HepG2 (cell line): ENCODE data around the gene TMEM107. TPM values are rescaled to one million over a fixed set of nuclear protein-coding genes. Genes with fewer than 3 reads are reported as not detected.

Source experiments
- BCL6 ChIP-seq: IDR thresholded peaks from 2 replicates; pipeline ENCODE4 v1.6.1; 2016; ENCODE audit warnings: missing genetic modification reagents, missing compliant biosample characterization
- CSRNP1 ChIP-seq: sonication (generic); formaldehyde crosslinking; IDR thresholded peaks from 2 replicates; pipeline ENCODE4 v1.8.1; 2023; ENCODE audit warnings: mild to moderate bottlenecking, missing genetic modification reagents
- GABPA ChIP-seq, 2 experiments: IDR thresholded peaks; 2 replicates each; pipeline ENCODE4 v1.6.1; 2011 to 2016; ENCODE audit warnings: low read depth in 2 of 2, low read length in 1 of 2, missing biosample characterization in 1 of 2, missing genetic modification characterization in 1 of 2
- ISX ChIP-seq: sonication (generic); formaldehyde crosslinking; conservative IDR thresholded peaks from 2 replicates; pipeline ENCODE4 v1.5.0; 2020; ENCODE audit warnings: missing genetic modification reagents
- KAT2B ChIP-seq: fragments of 150-350 bp; IDR thresholded peaks from 2 replicates; pipeline ENCODE4 v1.6.1; 2014; ENCODE audit warnings: low read depth, low read length, borderline replicate concordance
- MIER2 ChIP-seq: IDR thresholded peaks from 2 replicates; pipeline ENCODE4 v1.6.1; 2016; ENCODE audit warnings: missing biosample characterization, missing genetic modification reagents
- PCBP1 ChIP-seq: fragments of 200-400 bp; formaldehyde crosslinking; IDR thresholded peaks from 2 replicates; pipeline ENCODE4 v1.6.1; 2017; ENCODE audit warnings: mild to moderate bottlenecking, low read depth, low read length, borderline replicate concordance
- PPARG ChIP-seq: conservative IDR thresholded peaks from 2 replicates; pipeline ENCODE4 v1.6.1; 2016; ENCODE audit warnings: missing biosample characterization, missing genetic modification reagents
- SAFB2 ChIP-seq: sonication (generic); formaldehyde crosslinking; IDR thresholded peaks from 2 replicates; pipeline ENCODE4 v1.5.1; 2020; ENCODE audit warnings: missing genetic modification reagents, low read depth, mild to moderate bottlenecking, borderline replicate concordance
- WIZ ChIP-seq: sonication (generic); formaldehyde crosslinking; IDR thresholded peaks from 2 replicates; pipeline ENCODE4 v1.5.1; 2020; ENCODE audit warnings: mild to moderate bottlenecking, missing genetic modification reagents
- ZBTB37 ChIP-seq: sonication (generic); formaldehyde crosslinking; IDR thresholded peaks from 2 replicates; pipeline ENCODE4 v1.4.0; 2020; ENCODE audit warnings: mild to moderate bottlenecking, missing genetic modification reagents
- ZC3H13 ChIP-seq: sonication (generic); formaldehyde crosslinking; IDR thresholded peaks from 2 replicates; pipeline ENCODE4 v1.8.1; 2023; ENCODE audit warnings: mild to moderate bottlenecking, missing genetic modification reagents, moderate library complexity
- ZFP1 ChIP-seq: IDR thresholded peaks from 2 replicates; pipeline ENCODE4 v1.6.1; 2016
- ZNF253 ChIP-seq: sonication (generic); formaldehyde crosslinking; IDR thresholded peaks from 2 replicates; pipeline ENCODE4 v1.8.0; 2022; ENCODE audit warnings: mild to moderate bottlenecking, missing genetic modification reagents, borderline replicate concordance
- ZNF34 ChIP-seq: sonication (generic); formaldehyde crosslinking; IDR thresholded peaks from 2 replicates; pipeline ENCODE4 v1.4.0; 2020; ENCODE audit warnings: mild to moderate bottlenecking, missing genetic modification reagents, borderline replicate concordance
- ZNF615 ChIP-seq: sonication (generic); formaldehyde crosslinking; IDR thresholded peaks from 2 replicates; pipeline ENCODE4 v1.5.0; 2020; ENCODE audit warnings: mild to moderate bottlenecking, missing genetic modification reagents, borderline replicate concordance
- ZNF768 ChIP-seq: sonication (generic); formaldehyde crosslinking; IDR thresholded peaks from 2 replicates; pipeline ENCODE4 v1.4.0; 2020; ENCODE audit warnings: missing genetic modification reagents
- ZSCAN12 ChIP-seq: sonication (generic); formaldehyde crosslinking; IDR thresholded peaks from 2 replicates; pipeline ENCODE4 v1.9.0; 2021; ENCODE audit warnings: mild to moderate bottlenecking, missing genetic modification reagents
- polyA plus RNA-seq, 8 experiments: library from polyadenylated mRNA; depleted of rRNA in 3 of 8; stranded (reverse) in 7 of 8; unstranded in 1 of 8; fragments of >200 nt; fragmentation: Illumina TruSeq in 4 of 8; extraction: Trizol in 4 of 8; gene quantifications; 2 replicates each; pipeline versions ENCODE4 v1.2.1 to v1.2.3, GENCODE V29; 2011 to 2016; ENCODE audit warnings: low read depth in 4 of 8, missing spikeins in 1 of 8, mixed read lengths in 1 of 8; ENCODE audit not compliant: insufficient read depth in 1 of 8
- total RNA-seq, 5 experiments: library from RNA; depleted of rRNA; stranded (reverse); fragments of >200 nt; fragmentation: Illumina TruSeq; extraction: Trizol; gene quantifications; 2 replicates each; pipeline ENCODE4 v1.2.3, GENCODE V29; 2016; ENCODE audit warnings: low read depth in 1 of 5
- TF ChIP-seq, protein P1 (sequence below): sonication (generic); formaldehyde crosslinking; IDR thresholded peaks from 2 replicates; pipeline ENCODE4 v1.8.1; 2023; ENCODE audit warnings: missing genetic modification reagents, inconsistent platforms, borderline replicate concordance
- TF ChIP-seq, protein P2 (sequence below): sonication (generic); formaldehyde crosslinking; IDR thresholded peaks from 2 replicates; pipeline ENCODE4 v1.9.0; 2021; ENCODE audit warnings: missing genetic modification reagents, mild to moderate bottlenecking, borderline replicate concordance
- TF ChIP-seq, protein P3 (sequence below): sonication (generic); IDR thresholded peaks from 2 replicates; pipeline ENCODE4 v1.6.1; 2016; ENCODE audit warnings: low read depth, borderline replicate concordance

TMEM107 gene
- total and polyA plus RNA-seq, 2 of the 13 experiments (the other 11 are each of a cell fraction or from before 2014, with no cell fraction given), result 7.2 to 15.3 TPM

GRCh38 chr17:8221663-8222379 is 45.6 kb upstream of the TMEM107 start (continued):
- TF ChIP-seq ZBTB37 (CRISPR knock-in tag) (no peak), CSRNP1 (no peak), PPARG (CRISPR knock-in tag) (peak; percentile 29; the same call in 1 of the 2 replicates), ZNF253 (CRISPR knock-in tag) (no peak), PCBP1 (no peak), SAFB2 (no peak), ZSCAN12 (0 out of 2 replicates have a peak, but pooled peaks have one; percentile 45), ZC3H13 (CRISPR knock-in tag) (no peak), ZNF768 (CRISPR knock-in tag) (no peak), ZNF615 (CRISPR knock-in tag) (no peak), ZFP1 (0 out of 2 replicates have a peak, but pooled peaks have one; percentile 46), ISX (CRISPR knock-in tag) (0 out of 2 replicates have a peak, but pooled peaks have one; percentile 26), BCL6 (0 out of 2 replicates have a peak, but pooled peaks have one; percentile 31), WIZ (CRISPR knock-in tag) (no peak), KAT2B (no peak), GABPA (IDR thresholded peaks at IDR 0.05; ENCODE audit: low read depth, low read length) (no peak), GABPA (CRISPR knock-in tag; IDR thresholded peaks at IDR 0.05; ENCODE audit: low read depth) (no peak), ZNF34 (CRISPR knock-in tag) (no peak), MIER2 (CRISPR knock-in tag) (no peak)
- TF ChIP-seq, protein P1, sequence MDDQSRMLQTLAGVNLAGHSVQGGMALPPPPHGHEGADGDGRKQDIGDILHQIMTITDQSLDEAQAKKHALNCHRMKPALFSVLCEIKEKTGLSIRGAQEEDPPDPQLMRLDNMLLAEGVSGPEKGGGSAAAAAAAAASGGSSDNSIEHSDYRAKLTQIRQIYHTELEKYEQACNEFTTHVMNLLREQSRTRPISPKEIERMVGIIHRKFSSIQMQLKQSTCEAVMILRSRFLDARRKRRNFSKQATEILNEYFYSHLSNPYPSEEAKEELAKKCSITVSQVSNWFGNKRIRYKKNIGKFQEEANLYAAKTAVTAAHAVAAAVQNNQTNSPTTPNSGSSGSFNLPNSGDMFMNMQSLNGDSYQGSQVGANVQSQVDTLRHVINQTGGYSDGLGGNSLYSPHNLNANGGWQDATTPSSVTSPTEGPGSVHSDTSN (CRISPR knock-in tag), result no peak
- TF ChIP-seq, protein P2, sequence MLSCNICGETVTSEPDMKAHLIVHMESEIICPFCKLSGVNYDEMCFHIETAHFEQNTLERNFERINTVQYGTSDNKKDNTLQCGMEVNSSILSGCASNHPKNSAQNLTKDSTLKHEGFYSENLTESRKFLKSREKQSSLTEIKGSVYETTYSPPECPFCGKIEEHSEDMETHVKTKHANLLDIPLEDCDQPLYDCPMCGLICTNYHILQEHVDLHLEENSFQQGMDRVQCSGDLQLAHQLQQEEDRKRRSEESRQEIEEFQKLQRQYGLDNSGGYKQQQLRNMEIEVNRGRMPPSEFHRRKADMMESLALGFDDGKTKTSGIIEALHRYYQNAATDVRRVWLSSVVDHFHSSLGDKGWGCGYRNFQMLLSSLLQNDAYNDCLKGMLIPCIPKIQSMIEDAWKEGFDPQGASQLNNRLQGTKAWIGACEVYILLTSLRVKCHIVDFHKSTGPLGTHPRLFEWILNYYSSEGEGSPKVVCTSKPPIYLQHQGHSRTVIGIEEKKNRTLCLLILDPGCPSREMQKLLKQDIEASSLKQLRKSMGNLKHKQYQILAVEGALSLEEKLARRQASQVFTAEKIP (CRISPR knock-in tag), result no peak
- TF ChIP-seq, protein P3, sequence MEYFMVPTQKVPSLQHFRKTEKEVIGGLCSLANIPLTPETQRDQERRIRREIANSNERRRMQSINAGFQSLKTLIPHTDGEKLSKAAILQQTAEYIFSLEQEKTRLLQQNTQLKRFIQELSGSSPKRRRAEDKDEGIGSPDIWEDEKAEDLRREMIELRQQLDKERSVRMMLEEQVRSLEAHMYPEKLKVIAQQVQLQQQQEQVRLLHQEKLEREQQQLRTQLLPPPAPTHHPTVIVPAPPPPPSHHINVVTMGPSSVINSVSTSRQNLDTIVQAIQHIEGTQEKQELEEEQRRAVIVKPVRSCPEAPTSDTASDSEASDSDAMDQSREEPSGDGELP, result peak; percentile 30; the same call in 1 of the 2 replicates
